HG02642 (cell line): ENCODE data around the gene ADGRG7.
"Not testable (repeated sequence)": the region's sequence is repeated elsewhere in the genome, so short reads cannot be mapped to it uniquely, and the experiment has no call there.

Experiments used
- ATAC-seq: cut with Tn5 transposase; IDR thresholded peaks from one replicate; pipeline ENCODE4 v1.9.1; 2021; ENCODE audit warnings: mild to moderate bottlenecking; ENCODE audit not compliant: unreplicated experiment, poor library complexity

Gene ADGRG7

DNA sequence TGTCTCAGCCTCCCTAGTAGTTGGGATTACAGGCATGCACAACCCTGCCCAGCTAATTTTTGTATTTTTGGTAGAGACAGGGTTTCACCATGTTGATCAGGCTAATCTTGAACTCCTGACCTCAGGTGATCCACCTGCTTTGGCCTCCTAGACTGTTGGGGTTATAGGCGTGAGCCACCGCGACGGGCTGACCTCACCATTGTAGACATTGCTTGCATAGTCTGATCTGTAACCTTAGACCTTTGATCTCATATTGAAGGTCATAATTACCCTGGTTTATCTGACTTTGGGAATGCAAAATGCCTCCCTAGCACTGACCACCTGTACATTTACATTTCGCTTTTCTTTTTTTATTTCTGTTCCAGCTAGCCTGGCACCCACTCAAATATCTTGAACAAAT is 31.2 kb downstream of the ADGRG7 start:
- ATAC-seq: no peak

DNA sequence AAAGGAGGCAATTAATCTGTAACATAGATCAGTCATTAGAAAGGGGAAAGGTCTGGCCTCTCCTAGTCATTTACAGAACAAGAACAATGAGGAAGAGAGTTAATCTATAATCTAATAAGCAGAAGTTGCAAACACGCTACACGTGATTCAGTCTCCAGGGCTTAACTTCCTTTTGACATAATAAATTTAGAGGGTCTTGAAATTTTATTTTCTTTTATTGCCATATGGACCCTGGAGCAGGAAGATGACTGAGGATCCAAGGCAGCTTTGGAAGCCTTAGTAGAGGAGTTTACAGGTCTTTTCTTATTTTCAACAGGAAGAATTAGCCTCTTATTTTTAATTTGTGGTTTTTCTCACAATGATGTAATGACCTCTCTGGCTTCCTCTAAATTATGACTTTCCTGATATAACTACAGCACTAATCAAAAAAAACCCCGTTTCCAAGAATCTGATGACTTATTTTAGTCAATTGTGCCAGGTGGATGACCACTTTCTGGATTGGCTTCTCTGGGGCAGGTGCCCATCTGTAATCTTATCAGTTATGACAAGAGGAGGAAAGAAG is 32.2 kb downstream of the ADGRG7 start:
- ATAC-seq: peak; percentile 83

DNA sequence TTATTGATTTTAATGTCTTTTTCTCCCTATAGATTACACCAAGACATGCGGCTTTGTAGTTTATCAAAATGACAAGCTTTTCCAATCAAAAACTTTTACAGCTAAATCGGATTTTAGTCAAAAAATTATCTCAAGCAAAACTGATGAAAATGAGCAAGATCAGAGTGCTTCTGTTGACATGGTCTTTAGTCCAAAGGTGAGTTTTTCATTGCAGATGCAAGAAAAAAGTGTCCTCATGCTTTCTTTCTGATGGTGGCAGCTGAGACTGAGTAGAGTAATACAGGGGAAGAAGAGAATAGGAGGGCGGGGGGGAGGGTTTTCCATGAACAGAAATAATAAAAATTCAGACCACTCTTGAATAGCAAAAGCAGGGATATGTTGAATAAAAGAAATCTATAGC is 36.5 kb downstream of the ADGRG7 start:
- no peak for ATAC-seq

DNA sequence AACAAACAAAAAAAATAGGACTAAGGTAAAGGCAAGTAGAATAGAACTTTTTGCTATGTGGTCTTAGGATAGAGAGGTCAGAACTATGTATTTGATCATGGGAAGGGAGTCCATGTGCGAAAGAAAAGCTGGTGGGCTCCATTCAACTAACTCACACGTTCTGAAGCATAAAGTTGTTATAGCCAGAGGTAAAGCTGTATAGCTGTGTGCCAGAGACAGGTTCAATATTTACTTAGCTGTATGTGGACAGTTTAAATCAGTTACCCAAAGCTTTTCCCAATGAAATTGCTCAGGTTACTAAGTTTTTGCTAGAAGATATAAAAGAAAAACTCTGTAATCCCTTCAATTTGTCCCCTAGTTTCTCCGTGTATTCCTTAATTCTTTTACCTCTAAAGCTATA is 37.8 kb downstream of the ADGRG7 start:
- no peak for ATAC-seq

DNA sequence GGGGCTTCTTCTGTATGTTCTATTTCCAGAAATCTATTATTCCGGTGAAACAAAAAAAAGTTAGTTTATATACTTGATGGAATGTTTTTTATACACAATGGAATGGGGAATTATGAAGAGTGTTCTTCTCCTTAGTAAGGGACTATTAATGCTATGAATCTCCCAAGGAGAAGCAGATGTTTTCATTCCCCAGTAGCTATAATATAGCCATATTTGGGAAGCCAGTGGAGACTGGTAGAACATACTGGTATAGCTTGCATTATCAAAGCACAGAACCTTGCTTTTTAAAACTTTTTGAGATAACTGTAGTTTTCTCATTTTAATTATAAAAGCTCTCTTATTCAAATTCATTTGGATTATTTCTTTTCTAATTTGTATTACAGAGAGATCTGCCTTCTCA is 38.3 kb downstream of the ADGRG7 start:
- ATAC-seq: no peak

DNA sequence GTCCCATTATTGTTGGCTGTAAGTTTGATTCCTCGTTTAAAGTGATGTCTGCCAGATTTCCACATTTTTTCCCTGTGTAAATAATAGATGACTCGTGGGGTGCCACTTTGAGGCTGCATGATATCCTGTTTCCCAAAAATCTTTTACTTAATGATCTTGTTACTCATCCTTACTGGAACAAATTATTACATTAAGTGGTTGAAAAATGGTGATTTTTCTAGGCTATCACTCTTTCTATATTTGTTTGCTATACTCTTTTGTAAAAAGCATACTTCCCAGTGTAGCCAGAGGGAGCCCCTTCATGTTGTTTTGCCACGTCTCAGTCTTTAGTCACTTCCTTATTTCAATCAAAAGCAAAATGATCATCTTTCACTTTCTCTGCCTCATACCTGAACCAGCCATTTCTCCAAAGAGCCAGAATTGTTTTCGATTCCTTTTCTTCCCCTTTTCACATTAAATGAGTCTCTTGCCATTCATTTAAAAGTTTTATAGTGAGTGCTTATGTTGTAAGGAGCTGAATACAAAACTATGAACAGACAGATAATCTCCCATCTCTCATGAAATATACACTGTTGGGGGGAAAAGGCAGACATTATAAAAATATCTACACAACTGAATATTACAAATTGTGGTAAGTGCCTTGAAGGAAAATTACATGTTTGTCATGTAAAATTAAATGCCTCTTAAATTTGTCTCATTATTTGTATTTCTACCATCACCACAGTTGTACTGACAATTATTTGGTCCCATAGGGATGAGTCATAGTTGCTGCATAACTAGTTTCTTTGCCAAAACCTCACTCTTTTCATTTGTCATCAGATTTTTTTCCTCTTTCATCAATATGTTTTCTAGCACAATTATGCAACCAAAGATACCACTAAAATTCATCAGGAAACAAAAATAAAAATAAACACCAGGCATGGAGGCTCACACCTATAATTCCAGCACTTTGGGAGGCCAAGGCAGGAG is 41.5 kb downstream of the ADGRG7 start:
- peak; percentile 98 for ATAC-seq

DNA sequence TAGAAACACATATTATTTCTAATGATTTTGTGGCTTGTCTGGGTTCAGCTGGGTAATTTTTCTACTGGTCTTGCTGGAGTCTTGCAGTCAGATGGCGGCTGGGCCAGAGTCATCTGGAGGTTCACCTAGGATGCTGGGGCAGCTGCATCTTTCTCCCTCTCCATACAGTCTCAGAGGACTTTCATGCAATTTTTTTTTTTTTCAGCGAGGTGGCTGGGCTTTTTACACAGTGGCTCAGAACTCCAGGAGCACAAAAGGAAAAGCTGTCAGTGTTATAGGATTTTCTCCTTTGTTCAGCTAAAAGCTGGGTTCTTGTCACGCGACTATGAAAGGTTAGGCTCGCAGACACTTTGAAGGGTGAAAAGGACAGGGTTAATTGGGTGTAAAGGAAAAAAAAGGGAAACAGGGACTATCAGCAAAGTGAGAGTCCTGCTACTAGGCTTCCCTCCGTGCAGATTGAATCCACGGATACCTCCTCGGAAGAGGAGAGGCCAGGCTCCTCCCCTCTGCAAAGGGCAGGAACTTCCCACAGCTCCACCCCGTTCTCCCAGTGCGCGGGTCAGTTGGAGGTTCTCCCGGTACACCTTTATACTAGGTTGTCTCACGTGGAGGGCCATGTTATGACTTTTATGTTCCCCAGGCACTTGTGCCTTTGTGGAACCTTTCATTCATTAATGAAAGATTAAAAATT is 44.3 kb downstream of the ADGRG7 start:
- no peak for ATAC-seq

DNA sequence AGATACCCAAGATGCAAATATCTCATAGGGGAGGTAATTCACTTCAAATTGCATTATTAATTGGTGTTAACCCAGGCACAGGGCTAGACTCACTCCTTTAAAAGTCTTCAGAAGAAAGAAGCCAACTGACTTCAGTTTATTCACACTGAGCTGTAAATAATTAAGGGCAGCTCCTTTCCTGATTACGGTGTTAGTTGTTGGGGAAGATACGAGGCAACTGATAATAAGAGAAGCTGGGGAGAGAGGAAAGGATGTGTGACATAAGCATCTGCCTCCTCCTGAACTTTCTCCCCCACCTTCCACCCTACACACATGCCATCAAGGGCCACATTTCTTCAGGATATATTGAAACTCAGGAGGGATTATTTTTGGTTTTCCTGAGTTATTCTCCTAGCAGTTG is 47.5 kb downstream of the ADGRG7 start:
- no peak for ATAC-seq

DNA sequence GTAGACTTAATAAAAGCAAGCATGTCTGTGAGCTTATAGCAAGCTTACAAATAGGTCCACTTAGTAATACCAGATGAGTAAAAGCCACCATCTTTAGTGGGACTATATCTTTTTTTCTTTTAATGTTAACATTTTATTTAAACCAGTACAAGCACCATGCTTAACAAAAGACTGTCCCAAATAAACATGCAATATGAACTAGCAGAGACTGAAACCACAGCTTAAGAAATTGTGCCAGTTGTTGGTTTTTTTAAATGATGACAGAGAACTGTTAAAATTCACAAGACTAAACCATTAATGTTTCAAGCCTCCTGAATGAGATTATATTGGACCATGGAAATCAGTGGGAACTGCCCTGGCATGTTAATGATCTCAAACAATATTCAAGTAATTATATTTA is 51.9 kb downstream of the ADGRG7 start:
- not testable (repeated sequence) for ATAC-seq

DNA sequence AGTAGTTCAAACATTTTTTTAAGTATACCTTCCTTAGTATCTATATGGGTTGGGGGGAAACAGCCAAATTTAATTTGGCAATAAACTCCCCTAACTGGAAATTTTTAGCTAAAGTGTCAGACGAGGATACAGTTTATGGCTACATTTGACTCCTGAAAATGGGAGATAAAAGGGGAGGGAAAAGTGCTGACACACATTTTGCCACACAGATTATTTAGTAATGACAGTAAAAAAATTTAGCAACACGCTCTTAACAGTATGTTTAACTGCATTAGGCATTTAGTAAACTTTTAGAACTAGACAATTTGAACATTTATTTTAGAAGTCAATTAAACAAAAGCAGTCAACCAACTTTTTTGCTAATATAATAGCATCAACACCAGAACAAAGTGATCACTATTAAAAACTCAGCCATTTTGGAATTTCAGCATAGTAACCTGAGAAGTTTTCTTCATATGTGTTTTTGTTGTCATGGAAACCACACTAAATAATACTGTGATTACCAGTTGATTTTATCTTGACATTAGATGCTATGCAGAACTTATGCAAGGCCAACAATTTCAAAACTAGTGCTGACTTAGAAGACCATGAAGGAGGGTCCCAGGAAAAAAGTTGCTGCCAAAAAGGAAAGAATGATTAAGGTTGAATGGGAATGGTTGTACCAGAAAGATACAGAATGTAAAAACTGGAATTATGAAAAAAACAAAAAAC is 52.9 kb downstream of the ADGRG7 start:
- ATAC-seq: no peak

DNA sequence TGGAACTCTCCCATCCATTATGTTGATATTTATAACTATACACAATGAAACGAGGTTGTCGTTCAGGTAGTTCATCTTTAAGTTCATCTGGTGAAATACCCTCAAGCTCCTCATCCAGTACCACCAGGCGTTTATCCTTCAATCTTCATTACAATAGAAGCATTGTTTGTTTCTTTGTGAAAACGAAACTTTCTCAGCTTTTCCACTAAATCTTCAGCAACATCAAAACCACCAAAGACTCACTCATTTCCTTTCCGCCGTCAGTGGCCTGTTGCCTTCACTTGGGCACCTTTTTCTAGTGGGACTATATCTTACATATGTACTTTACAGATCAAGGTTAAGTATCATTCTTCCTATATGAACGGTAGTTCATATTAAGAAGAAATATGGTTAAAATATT is 55.8 kb downstream of the ADGRG7 start:
- no peak for ATAC-seq

DNA sequence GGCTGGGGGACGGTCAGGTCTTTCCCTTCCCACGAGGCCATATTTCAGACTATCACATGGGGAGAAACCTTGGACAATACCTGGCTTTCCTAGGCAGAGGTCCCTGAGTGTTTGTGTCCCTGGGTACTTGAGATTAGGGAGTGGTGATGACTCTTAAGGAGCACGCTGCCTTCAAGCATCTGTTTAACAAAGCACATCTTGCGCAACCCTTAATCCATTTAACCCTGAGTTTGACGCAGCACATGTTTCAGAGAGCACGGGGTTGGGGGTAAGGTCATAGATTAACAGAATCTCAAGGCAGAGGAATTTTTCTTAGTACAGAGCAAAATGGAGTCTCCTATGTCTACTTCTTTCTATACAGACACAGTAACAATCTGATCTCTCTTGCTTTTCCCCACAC is 57.3 kb downstream of the ADGRG7 start:
- ATAC-seq: not testable (repeated sequence)

DNA sequence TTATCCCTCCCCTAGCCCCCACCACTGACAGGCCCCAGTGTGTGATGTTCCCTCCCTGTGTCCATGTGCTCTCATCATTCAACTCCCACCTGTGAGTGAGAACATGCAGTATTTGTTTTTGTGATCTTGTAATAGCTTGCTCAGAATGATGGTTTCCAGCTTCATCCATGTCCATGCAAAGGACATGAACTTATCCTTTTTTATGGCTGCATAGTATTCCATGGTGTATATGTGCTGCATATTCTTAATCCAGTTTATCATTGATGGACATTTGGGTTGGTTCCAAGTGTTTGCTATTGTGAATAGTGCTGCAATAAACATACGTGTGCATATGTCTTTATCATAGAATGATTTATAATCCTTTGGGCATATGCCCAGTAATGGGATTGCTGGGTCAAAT is 57.9 kb downstream of the ADGRG7 start:
- not testable (repeated sequence) for ATAC-seq

DNA sequence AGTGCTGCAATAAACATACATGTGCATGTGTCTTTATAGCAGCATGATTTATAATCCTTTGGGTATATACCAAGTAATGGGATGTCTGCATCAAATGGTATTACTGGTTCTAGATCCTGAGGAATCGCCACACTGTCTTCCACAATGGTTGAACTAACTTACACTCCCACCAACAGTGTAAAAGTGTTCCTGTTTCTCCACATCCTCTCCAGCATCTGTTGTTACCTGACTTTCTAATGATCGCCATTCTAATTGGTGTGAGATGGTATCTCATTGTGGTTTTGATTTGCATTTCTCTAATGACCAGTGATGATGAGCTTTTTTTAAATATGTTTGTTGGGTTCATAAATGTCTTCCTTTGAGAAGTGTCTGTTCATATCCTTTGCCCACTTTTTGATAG is 61.6 kb downstream of the ADGRG7 start:
- not testable (repeated sequence) for ATAC-seq

DNA sequence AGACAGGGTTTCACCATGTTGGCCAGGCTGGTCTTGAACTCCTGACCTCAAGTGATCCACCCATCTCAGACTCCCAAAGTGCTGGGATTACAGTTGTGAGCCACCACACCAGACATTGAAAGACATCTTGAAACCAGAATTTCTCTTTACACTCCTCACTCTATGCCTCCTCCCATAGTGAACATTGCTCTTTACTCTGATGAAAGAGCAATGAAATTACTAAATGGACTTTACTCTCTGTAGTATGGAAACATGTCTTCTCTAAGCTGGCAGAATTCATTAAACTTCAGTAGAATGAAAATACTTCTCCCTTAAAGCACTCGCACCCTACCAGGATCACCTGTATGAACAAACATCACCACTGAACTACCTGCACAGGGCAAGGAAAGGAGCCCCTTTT is 72.1 kb downstream of the ADGRG7 start:
- ATAC-seq: no peak

DNA sequence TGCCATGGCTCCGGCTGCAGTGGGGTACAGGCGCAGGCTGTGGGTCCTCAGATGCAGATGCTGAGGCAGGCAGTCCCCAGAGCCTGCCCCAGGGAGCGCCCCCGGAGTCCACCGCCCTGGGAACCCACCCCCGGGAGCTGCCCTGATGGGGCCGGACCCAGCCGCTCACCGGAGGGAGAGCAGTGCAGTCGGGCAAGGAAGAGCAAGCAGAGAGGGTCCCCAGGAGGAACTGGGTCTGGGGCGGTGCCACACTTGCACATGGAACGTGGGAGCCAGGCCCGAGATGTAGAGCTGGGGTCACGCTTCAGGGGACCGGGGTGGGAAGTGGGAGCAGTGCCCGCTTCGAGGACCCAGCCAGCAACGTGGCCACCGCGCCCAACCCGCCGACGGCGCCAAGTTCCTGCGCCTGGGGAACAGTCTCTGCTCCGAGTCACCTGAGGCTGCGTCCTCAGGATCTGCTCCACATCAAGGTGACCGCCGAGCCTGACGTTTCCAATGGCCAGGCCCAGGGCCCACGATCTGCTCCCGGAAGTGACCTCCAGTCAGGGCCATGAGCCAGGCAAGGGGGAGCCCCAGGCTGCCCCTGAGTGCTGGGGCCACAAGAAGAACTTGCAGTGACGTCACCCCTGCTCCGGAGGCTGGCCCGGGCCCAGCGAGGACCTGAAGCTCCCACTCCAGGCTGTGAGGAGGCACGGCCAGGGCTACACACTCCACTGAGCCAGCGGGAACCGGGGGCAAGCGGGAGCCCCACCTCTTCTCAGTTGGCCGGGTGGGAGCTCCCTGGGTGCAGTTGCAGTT is 72.9 kb downstream of the ADGRG7 start:
- ATAC-seq: no peak

DNA sequence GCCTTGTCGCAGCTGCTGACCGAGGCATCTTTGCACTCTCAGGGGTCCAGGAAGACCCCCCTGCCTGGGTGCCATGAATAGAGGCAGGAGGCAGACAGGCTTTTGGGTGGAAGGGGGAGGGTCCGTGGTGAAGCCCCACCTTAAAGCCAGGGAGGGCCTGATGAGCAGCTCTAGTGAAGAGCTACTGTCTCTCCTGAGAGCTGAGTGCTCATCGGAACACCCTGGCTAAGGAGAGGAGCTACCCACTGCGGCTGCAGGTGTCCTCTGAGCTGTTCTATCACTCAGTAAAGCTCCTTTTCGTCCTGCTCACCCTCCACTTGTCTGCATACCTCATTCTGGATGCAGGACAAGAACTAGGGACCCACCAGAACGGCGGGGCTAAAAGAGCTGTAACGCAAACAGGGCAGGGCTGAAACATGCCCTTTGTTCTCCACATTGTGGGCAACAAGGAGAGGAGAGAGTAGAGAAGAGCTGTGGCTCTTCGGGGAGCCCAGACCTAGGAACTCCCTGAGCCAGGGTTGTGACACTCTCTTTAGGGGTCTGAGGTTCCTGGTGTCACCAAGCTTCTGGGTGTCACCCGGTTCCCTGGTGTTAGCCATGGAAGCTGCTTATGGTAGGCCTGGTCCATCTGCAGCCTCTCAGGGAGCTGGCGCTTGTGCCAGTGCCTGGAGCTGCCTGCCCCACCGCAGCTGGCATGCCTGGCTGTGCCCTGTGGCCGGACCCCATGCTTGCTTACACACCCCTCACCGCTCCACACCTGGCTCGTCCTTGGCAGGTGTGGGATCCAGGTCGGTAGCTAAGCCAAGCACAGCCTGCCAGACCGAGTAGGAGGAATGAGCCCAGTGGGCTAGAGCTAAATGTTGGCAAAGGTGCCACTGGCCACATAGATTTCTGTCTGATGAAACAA is 73.7 kb downstream of the ADGRG7 start:
- no peak for ATAC-seq

DNA sequence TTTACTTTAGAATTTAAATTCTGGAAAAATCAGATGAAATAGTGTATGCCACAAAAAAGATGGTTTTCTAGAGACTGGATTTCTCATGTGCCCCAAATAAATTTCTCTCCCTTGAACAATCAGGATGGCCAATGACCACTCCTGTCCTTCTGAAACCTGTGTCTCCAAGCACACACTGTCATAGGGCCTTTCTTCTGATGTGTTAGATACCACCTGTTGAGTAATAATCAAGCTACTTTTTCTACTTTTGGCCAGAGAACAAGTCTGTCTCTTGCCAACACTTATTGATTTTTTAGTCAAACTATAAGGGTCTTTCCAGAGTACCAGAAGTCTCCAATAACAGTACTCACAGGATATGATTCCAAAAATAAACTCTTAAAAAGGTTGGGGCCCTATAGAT is 83.8 kb downstream of the ADGRG7 start:
- ATAC-seq: no peak

DNA sequence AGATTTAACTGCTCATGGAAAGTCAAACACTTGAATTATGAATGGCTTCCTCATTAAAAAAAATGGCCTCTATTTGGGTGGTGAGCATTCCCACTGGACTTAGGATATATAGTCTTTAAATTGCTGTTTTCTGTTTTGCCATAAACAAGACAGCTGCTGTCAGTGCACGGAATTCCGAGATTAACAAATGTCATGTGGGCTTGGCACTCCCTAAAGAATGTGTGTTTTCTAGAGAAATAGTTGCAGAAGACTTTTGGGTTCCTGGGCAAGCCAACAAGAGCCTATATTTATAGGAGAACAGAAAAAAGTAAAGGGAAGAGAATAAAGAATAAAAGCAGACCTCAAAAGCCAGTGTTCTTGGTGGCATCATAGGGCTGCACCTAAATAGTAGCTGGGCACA is 86.3 kb downstream of the ADGRG7 start:
- ATAC-seq: no peak
